C1 segment of cervical spinal cord (tissue), 14 donors: ENCODE measurements around the gene SMAD7.

Experiments
- DNase-seq, 14 donors: peaks; one replicate each; lab custom pipeline; 2025; lab: John Stamatoyannopoulos, UW

SMAD7 gene

DNA sequence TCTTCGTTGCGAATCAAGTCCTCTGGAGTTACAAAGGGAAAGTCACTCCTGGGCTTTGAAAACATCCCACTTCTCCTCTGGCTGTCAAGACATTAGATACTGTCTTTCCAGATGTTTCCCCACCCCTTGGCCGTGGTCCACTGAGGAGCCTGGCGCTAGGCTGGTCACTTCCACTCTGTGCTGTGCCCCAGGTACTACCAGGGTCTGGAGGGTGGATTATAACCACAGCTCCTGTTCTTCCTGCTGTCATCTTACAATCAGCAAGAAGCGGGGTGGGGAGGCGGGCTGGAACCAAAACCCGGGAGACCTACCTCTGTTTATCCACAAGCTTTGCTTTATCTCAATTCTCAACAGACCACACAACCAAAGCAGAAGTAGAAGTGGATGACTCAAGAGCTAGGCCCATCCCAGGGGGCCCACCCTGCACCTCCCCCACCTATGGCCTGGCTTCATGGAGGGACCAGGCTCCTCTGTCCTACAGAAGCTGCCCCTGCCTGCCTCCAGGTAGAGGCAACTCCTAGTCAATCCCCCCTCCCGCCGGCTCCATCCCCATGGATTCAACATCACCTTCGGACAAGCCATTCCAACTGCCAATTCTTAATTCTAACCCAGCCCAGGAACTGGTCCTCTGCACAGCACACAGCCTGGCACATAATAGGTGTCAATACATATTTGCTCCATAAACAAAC, 17.8 kb downstream of the SMAD7 start:
- DNase-seq, result peak in 2 of 14 donors; percentile 33 to 40

DNA sequence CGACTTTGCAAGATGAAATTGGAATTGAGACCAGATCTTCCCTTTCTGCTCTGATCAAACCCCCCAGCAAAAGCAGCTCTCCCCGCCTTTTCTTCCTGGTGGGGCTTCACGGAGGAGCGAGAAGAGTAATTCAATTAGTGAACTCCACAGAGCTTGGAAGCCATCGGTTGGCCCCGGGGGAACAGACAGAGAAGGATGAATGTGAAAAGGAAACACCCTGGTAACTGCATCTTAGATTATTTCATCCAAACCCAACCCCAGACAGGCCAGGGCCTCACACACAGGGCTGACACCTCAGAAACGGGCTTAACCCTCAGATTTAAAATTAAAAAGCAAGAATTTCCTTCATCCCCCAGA, 18.3 kb downstream of the SMAD7 start:
- no peak for DNase-seq

DNA sequence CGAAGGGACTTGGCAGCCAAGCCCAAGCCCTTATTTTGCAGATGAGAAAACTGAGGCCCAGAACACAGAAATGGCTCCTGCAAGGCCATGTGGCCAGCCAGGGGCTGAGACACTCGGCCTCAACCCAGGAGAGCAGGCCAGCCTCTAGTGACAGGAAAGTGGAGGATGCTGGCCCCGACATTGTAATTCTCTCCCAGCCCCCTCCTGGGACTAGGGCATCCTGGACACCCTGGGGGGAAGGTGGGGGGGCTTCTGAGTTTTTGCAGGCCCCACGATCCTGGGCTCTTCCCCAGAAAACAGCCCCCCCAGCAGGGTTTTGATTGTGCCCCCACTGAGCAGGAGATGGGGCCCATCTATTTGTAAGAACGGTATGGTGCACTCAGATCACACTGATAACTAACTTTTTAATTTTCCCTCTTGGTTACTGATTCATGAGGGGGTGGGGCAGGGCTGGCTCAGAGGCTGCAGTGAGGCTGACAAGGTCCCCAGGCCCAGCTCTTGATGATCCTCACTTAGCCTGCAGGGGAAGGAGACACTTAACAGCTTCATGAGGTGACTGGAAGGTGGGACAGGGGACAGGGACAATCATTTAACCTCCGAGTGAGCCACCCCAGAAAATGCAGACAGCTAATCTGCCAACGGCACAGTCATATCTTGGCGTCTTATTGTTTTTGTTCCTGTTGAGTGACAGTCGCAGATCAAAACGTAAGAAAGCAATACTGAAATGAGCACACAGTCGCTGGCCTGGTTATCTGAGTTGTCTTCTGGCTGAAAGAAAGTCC, 18.9 kb downstream of the SMAD7 start:
- peak in 2 of 14 donors; percentile 11 to 25 for DNase-seq

DNA sequence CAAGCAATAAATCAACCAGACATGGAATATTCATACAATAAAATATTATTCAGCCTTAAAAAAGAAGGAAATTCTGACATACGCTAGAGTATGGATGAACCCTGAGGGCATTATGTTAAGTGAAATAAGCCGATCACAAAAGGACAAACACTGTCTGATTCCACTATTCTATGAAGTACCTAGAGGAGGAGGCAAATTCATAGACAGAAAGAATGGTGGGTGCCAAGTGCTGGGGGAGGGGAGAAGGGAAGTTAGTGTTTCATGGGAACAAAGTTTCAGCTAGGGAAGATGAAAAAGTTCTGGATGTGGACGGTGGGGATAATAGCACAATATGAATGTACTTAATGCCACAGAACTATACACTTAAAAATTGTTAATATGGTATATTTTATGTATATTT, 19.8 kb downstream of the SMAD7 start:
- no peak for DNase-seq

DNA sequence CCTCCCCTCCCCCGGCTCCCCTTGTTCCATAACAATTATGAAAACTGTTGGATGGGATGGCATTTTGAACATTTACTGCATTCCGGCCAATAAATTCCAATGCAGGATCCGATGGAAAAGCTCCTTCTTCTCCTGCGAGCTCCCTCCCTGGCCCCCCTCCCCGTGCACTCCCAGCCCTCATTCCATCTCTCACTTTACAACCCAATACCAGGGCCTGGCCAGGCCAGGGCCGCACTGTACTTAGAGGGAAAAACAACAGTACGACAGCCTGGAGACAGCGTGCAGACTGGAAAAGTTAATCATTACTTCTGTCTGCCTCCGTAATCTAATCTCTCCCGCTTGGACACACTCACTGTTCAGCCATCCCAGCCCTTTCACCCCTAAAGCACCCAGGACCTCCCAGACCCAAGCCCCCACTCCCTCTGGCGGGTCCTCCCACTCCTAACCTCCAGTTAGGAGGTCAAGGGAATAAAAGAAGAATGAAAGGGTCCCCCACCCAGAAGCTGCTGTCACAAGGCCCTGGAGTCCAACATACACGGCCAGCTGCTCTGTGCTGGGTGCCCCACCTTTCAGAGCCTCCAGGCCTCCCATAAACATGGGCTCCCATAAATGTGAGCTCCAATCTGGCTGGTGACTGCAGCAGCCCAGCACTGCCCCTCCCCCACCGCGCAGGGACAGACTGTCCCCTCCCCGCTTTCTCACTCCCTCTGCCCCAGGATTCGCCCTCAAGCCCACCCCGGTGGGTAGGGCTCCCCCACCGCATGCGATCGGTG, 20.6 kb downstream of the SMAD7 start:
- no peak for DNase-seq

DNA sequence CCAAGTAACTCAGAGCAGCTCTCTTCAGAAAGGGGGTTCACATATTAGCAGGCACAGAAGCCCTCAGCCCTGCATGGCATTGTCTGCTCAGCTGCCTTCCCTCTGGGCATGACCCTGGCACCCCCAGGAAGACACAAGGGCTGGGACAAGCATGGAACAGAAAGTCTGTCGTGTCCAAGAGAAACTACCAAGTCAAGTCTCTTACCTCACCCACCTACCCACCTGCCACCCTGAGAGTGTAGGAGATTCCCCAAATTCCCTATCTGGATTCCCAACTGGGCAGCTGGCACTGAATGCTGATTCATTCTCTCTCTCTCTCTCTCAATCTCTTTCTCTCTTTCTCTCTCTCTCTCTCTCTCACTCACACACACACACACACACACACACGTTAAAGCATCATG, 21.6 kb downstream of the SMAD7 start:
- DNase-seq, result peak in 2 of 14 donors; percentile 34 to 72

DNA sequence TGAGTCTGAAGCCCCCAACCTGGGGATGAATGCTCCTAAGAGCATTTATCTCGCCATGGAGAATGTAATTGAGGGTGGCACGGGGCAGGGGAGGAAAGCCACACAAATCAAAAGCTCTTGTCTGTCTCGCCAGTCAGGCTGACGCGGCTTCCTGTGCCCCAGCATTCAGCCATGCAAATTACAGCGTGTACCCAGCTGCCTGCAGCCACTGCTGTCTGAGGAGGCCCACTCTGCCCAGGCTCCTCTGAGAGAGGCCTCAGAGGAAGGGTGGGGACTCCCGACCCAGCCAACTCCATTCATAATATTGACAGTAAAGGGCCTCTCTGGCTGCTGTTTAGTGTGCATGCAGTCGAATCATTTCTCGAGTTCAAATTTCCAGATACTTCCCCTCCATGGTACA, 22.0 kb downstream of the SMAD7 start:
- DNase-seq, result peak in 10 of 14 donors; percentile 34 to 75 (median 64)

DNA sequence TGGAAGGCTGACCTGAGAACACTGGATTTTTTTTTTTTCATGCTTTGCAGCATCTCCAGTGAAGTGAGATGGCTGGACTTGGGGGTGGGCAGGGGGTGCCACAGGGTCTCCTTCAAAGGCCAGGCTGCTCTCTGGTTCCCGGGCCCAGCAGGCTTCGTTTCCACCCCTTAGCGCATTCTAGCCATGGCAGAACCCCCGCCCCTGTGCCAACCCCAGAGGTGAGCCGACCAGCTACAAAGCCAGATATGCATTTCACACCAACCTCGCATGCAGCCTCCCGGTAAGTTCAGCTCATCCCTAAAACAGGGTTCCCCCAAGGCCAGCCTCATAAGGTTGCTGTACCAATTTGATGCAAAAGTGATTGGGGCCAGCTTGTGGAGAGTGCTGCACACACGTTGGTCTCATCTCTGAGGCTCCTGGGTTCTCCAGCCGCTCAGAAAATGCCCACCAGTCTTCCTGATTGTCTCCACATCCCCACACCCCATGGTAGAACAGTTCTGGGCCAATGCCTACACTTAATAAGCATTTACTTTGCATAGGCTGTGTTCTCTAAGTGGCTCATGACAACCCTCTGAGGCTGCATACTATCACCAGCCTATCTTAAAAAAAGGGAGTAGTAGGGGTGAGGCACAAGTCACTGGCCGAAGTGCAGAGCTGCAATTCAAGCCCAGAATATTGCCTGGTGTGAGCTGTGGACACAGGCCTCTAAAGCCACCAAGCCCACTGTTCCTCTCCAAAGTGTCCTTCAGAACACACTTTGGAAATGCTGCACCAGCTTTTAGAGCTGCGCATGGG, 23.3 kb downstream of the SMAD7 start:
- DNase-seq, result peak in 1 of 14 donors; percentile 21

DNA sequence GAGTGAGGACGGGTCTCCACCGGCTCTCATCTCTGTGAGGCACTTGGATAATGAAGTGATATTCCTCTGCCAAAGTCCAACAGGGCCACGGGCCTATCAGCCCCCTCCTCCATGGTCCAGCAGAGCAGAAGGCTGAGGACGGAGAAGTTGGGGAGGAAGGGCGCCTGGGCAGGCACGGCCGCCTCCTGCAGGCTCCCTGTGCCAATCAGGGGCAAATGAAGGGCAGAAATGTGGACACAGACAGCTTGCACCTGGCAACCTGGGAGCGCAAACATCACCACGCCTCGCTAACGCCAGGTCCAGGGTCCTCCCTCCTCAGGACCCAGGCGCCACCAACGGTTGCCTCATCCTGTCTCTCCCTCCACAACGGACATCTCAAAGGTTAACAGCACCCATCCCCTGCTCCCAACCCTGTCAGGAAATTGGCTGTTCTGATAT, 24.3 kb downstream of the SMAD7 start:
- DNase-seq, result peak in 1 of 14 donors; percentile 14

DNA sequence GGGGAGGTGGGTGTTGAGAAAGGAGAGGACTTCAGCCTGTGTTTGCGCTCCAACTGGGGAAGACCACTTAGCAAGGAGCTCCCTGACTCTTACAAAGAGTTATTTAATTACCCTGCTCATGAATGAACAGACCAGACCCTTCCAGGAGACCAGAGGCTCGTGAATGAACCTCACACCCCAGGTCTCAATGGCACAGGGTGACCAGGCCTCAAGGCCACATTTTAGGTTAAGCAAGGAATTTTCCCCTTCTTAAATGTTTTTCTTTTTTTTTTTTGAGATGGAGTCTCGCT, 25.3 kb downstream of the SMAD7 start:
- no peak for DNase-seq

DNA sequence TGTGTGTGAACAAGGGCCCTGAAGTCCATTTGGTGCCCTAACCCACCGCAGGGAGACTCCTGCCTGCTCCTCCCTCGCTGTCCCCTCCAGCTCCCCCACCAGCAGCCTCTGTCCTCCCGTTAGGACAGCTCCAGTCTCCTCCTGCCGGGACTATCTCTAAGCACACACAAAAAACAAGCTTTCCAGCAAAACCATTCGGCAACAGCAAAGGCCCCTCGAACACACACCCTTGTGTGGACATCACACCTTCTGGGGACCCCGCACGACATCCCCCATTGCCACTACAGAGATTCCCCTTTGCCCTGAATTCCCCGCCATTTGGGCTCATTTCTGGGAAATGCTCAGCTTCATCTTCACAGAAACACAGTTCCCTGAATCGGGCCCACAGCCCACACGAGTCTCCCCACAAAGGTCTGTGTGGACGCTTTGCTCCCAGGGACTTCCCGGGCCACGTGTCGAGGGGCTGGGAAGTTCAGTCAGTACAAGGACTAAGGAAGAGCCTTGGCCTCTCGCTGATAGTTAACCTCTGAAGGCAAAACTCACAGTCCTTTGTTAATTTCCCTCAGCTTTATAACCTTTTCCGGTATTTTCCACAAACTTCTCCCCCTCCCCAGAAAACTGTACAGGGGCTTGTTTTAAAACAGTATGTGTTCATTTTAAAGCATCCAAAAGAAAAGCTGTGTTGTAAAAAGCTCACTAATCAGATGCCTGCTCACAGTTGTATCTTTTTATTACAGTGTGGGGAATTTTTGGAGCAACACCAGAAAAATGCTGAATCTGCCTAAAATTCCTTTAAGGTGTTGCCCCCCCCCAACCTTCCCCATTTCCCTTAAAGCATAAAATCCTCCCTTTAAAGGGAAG, 25.9 kb downstream of the SMAD7 start:
- peak in 2 of 14 donors; percentile 18 to 71 for DNase-seq

DNA sequence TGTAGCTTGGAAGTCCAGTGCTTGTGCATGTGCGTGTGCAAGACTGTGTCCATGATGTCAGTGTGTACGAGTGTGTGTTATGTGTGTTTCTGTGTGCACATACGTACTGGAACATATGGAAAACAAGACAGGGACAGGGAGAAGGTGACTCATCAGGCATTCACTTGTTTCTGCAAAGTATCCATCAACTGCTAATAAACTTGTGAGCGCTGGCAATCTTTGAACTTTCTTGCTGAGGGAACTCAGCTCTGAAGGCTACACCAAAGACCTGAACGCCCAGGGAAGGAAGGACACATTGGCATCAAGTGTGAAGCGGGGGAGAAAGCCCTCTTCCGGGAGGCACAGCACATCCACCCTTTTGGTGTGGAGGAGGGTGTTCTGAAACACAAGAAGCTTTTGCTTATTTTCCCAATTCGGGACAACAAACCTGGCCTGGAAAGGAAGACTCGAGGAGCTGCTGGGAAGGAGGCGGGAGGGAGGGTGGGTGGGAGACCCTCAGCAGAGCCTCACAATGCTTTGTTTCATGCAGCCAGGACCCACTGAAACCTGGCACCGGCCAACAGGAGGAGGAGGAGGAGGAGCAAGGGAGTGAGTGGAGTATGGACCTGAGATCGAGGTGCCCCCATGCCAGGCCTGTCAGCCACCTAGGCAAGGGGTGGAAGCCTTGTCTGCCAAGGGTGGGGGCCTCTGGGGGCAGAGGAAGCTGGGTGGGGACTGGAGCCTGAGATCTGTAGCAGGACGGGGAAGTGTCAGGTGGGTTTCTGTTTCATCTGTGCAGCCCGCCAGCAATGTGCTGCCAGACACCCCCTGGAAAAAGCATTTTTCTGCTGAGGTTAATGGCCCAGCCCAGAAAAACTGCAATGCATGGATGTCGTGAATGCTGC, 26.8 kb downstream of the SMAD7 start:
- peak in 1 of 14 donors; percentile 33 for DNase-seq

DNA sequence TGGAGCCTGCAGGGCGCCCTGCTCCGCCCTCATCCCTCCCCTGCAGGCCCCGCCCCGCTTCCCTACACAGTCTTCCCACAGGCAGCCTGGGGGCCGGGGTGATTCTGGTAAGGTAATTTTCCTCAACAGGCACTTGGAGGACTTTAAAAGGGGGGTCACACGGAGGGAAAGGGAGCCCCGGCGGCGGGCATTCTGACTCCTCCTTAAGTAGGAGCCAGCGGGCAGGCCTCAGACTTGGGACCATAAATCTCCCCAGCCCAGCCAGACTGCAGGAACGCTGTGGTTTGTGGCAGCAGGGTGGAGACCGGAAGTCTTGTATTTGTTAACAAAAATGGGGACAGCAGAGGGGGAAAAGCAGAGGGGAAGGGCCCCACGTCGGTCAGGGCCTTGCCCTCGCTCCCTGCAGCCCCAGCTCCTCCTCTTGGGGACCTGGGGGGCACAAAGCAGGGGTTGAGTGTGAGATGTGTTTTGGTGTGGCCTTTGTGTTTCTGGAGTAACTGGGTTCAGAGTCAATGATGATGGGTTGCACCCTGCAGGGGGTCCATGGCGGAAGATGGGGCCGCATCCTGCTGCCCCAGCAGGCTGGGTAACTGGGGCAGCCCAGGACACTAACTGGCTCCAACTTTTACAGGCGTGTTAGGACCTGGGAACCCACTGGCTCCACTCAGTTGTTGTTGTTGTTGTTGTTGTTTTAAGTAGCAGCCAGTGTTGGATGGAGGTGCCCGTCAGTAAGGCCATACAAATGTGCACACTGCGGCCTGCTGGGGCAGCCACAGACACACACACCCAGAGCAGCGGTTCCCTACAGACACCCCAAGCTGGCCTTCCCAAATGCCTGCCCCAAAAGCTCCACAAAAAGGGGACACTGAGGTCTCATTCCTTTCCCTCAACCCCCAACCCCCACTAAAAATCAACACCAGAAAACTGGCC, 27.7 kb downstream of the SMAD7 start:
- peak in 4 of 14 donors; percentile 32 to 62 (median 45) for DNase-seq

DNA sequence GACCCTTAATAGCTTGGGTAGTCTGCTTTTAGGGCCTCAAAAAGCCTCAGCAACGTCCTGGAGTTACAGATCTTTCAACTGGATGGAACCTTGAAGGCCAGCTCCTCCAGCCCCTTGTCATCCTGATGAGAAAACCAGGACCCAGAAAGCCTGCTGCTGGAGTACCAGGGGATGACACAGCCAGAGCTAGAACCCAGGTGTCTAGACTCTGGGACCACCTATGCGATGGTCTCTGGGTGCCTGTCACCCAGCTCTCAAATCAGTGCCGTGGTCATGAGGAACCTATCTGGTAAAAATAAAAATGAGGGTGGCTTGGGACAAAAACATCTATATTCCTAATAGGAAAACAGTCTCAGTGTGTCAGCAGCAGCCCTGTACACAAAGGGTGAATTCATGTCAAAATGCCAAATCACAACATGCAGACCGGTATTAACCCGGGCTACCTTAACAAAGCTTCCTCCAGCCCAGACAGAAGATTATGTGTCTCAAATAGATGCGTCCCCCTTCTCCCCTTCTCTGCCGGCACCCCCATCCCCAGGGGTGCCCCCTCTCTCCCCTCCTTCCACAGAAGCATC, 28.5 kb downstream of the SMAD7 start:
- peak in 1 of 14 donors; percentile 37 for DNase-seq

DNA sequence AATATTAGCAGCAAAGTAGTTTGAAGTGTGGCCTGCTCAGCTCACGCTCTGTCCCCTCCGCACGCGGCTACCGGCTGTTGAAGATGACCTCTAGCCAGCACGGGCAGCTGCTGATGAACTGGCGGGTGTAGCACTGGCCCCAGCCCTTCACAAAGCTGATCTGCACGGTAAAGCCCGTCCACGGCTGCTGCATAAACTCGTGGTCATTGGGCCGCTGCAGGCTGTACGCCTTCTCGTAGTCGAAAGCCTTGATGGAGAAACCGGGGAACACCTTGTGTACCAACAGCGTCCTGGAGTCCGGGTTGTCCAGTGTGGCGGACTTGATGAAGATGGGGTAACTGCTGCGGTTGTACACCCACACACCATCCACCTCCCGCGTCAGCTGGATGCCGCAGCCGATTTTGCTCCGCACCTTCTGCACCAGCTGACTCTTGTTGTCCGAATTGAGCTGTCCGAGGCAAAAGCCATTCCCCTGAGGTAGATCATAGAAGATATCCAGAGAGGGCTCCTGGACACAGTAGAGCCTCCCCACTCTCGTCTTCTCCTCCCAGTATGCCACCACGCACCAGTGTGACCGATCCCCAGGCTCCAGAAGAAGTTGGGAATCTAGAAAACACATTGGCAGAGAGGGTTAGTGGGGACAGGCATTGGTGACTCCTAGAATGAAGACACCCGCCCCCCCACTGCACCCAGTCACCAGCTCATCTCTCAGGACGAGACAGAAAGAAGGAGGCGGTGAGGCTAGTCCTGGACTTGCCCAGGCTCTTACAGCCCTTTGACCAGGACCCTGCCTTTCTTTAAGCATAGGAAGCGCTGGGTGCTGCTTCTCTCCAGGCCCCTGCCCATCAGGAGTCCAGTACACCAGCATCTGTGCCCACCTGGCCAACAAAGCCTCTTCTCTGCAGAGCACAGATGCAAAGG, 29.2 kb downstream of the SMAD7 start:
- DNase-seq, result peak in 2 of 14 donors; percentile 32 to 47

DNA sequence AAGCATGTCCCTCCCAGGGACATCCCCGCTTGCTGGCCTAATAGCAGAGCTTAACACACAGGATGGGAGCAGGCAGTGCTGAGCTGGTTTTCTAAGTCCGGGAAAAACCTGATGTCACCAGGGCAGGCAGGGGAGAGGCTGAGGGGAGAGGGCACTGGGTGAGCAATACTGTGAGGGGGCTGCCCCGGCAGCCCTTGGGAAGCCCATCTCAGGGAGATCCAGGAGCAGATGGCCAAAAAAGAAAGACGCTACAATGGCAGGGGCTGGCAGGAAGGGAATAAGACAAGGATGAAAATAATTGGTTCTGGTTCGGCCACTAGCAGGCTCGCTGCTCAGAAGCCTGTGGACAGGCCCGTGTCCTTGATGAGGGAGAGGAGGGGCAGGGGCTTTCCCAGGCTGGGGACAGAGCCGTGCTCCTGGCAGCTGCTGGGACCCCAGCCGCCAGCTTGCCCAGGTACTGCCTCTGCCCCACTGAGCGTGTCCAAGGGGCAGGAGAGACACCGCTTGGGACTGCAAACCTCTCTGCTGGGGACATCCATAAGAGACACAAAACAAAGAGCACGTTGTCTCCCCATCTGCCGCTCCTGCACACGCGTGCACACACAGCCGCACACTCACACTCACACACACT, 30.2 kb downstream of the SMAD7 start:
- peak in 7 of 14 donors; percentile 26 to 83 (median 62) for DNase-seq
